ENCODE results near the gene HOXA5. TPM values are rescaled to one million over a fixed set of nuclear protein-coding genes. Genes with fewer than 3 reads are reported as not detected.

HOXA5 gene
- polyA plus RNA-seq, 4 donors: 70.8 to 87.5 (median 80.9) TPM

DNA sequence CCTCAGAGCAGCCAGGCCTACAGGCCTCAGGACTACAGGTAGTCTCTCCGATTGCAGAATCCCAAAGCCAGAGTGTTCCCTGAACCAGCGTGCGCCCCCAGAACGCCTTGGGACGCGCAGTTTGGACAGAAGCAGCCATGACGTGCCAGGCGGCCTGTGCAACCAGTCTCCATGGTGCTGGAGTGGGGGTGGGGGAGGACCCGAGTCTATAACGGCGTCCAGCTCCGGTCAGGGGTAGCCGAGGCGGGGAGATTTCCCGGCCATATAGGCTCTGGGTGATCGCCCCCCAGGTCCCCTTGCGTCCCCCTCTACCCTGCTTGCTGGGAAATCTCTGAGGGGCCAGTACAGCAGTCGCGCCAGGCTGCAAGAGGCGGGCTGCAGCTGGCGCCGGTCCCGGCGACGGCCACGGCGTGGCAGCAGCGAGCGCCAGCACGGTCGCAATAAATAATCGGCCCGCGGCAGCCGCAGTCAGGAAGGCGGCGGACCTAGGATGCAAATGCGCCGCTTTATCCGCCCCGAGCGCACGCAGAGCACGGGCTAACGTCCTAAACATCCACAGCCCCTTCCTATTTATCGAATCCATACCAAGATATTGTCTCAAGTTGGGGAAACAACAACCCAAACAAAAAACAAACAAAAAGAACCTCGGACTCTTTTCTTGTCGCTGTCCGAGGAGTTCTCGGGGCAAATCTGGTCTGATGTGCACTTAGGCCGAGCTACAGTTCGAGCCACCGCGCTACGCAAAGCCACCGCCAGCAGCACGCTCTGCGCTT, 7.3 kb upstream of the HOXA5 start:
- DNase-seq (ENCODE audit: low read depth in 4 of 4, low spot score in 2 of 4): no peak

DNA sequence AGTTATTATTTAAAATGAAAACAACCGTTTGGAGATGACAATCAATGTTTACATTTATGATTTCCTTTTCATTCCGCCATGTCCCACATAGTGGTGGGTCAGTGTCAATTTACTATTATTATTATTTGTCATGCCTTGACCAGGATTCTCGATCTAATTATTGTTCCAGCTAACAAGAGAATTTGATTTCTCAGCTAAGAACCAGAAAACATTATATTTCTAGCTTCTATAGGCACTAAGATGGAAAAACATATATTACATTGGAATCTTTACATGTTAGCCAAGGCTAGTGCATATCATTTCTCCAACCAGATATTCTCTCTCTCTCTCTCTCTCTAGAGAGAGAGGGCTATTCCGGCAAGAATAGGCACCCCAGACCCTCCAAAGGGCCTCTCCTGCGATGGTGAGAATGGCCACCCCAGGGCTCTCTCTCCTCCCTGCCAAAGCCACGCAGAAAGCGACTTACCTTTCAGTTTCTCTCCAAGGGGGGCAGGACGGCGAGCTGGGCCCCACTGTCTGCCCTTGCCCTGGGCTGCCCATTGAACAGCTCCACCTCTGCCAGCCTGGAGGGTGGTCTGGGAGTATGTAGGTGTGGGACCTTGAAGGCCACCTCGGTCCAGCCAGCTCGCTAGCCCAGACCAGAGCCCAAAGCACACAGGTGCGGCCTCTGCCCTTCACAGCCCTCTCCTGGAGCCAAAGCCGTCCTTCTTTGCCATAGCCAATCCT, 6.5 kb upstream of the HOXA5 start:
- no peak for DNase-seq (ENCODE audit: low read depth in 4 of 4, low spot score in 2 of 4)

DNA sequence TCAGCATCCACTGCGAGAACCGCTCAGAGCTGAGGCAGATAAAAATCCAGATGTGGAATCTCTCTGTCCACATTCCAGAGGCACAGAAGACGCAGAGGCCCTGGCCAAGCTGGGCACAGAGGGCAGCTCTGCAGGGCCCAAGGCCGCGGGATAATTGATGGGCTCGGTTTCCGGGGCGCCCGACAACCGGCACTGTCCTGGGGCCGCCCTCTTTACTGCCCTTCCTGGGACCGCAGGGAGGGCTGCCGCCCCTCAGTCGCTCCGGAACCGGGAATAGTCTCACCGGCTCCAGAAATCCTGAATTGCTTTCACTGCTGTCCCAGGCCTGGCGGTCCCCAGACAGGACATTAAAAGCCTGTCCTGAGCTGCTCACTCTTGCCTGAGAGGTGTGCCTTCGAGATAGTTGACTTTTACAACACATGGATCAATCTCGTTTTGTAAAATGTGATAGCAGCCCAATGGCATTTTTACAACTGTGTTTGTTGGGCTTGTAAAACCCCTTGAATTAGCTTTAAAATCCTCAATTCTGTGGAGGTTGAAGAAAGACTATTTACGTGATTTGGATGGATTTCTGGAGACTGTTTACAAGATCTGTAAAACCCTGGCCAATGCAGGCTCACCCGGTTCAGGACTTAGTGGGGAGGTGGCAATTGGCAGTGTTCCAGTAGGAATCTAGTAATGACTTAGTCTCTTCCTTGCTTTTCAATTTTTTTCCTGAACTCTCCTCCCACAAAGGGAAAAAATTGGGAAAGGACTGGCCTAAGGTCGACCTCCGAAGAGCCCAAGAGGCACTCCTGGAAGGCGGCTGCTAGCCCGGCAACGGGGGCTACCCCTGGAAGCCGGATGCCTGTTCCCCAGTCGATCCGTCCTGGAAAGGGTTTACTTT, 5.5 kb upstream of the HOXA5 start:
- DNase-seq (ENCODE audit: low read depth in 4 of 4, low spot score in 2 of 4): no peak

DNA sequence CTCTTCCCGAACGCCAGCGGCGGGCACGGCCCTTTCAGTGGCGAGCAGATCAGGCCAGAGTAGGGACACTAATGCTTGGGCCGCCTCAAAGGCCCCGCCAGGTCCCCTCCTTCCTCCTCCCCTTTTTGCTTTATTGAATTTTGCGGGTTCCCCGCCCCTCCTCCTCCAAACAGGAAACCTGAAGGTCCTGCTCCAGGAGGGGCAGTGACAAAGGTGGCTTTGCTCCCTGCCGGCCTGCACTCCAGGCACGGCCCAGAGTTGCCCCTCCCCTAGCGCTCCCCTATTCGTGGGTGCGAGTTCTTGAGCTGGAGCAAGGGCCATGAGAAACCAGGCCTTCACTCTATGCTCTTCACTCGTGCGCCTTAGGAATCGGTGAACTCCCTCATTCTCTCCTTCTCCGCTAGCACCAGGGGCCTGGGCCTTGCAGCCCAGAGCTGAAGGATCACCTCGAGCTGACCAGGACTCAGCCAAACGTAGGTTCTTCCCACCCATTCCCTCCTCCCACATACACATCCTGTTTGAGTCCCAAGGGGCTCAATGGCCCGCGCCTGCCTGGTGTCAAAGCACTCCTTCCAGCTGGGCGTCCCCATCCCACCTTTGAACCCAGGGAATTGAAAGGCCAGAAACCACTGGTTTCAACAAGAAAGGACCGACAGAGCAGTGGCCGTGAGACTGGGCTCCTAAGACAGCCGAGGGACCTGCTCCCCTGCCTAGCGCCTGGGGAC, 4.7 kb upstream of the HOXA5 start:
- no peak for DNase-seq (ENCODE audit: low read depth in 4 of 4, low spot score in 2 of 4)

DNA sequence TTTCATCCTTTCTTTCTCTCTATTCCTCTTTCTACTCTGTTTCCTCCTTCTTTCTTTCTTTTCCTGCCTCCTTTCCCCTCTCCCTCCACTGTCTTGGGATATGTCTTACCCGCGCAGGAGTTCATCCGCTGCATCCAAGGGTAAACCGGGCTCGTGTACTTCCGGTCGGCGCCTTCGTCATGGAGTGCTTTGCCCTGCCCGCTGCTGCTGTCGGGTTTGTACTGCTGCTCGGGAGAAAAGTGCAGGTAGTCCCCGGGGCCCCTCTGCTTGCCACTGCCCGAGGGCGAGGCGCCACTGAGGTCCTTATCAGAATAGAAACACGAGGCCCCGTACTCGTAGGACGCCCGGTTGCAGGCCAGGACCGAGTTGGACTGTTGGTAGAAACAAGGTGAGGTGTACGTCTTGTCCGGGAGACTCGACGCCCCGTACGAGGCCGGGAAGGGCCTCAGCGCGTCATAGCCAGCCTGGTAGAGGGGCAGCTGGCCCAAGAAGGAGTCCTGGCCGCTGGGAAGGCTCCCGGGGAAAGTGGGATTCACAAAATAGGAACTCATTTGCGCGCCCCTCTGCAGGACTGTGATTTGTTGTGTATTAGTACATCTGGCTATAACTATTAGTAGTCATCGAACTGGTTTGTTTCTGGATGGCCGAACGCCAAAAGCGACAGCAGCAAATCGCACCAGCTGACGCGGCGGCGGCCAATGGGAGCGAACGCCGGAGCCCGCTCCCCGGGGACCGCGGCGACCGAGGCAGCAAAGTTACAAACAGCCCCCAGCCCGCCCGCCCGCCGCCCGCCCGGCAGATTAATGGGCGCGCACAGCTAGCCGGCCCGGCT, 3.9 kb upstream of the HOXA5 start, which contains the start of gene HOXA6:
Gene HOXA6 (minus strand): TSS at position 576 of the 832 bp plus-strand sequence. CDS start 25 bp downstream, at position 551.
- no peak for DNase-seq (ENCODE audit: low read depth in 4 of 4, low spot score in 2 of 4)

DNA sequence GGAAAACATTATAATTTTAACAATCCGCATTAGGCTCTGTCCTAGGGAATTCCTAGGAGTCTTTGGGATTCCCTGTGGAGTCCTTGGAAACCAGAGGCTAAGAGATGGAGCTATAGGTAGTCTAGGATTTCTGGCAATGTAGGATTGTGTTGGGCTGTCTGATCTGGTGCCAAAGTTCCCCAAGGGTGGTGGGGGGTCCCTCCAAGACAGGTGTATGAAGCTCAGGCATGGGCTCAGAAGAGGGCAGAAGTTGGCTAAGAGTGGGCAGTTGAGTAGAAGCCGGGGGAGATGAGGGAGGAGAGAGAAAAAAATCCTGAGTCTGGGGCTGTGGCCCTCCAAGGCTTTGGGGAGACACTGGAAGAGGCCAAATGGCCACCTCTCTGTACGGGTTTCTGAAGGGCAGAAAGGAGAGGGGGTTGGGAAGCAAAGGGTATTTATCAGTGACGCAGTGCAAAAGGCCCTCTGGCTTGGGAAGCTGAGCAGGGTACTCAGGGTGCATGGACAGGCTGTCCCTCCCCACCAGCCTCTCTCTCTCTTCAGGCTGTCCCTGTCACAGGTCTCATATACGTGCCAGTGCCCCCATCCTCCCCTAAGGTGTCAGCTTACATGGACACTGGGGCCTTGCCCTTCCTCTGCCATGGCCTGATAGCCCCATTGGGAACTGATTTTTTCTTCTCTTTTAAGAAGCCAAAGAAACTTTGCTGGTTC, 3.2 kb upstream of the HOXA5 start:
- DNase-seq (ENCODE audit: low read depth in 4 of 4, low spot score in 2 of 4): no peak

DNA sequence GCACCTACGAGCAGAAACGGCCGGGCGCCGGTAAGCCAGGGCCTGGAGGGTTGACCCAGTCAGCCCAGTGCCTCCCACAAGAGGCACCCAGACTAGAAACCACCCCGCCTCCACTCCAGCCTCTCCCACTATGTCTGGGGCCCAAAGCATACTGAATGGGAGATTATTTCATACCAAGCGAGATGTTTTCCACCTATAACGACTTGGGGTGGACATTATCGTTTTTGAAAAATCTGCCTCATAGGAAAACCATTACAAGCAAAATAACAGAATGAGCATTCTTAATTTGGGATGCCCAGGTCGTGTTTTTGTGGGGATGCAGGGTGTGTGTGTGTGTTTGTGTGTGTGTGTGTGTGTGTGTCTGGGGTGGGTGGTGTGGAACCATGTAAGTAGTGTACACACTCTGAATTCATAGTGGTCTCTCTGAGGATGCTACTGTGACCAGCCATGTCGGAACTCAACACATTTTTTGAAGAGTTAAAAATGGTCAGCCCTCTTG, 2.5 kb upstream of the HOXA5 start:
- DNase-seq (ENCODE audit: low read depth in 4 of 4, low spot score in 2 of 4): no peak

DNA sequence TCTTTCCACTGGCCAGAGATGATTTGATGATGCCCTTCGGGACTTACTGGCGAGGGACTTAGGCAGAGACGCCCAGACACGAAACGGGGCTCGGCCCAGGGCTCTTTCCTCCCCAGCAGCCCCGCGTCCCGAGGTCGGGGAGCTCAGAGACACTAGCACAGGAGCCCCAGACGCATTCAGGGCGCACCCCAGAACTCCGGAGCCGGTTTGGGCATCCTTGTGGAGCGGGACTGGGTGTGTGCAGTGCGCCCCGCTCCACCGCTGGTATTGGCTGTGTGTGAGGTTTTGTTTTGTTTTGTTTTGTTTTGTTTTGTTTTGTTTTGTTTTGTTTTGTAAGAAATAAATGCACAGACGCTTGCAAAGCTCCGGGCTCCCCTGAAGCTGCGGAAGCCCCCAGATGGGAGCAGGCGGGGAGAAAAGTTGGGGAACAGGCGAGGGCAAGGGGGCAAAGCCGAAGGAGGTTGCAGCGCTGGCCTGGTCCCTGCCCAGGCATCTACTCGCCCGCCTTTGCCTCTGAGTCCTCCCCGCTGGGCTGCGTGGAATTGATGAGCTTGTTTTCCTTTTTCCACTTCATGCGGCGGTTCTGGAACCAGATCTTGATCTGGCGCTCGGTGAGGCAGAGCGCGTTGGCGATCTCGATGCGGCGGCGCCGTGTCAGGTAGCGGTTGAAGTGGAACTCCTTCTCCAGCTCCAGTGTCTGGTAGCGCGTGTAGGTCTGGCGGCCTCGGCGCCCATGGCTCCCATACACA, 1.9 kb upstream of the HOXA5 start:
- no peak for DNase-seq (ENCODE audit: low read depth in 4 of 4, low spot score in 2 of 4)

DNA sequence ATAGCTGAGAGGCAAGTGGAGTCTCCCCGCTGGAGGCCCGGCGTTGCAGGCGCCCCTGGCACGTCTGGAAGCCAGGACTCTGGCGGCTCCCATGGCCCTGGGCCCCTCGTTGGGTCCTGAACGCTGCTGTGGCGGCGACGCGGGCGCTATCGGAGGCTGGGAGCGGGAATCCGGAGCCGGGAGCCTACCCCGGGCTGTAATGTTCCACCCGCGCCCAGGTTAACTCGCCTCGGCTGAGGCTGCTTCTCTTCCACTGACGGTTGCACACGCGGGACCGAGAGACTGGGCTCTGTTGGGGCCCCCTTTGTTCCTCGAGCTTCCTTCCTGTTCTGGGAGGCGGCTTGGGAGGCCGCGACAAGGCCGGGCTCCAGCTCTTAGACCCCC, 1.3 kb upstream of the HOXA5 start:
- DNase-seq (ENCODE audit: low read depth in 4 of 4, low spot score in 2 of 4): no peak

DNA sequence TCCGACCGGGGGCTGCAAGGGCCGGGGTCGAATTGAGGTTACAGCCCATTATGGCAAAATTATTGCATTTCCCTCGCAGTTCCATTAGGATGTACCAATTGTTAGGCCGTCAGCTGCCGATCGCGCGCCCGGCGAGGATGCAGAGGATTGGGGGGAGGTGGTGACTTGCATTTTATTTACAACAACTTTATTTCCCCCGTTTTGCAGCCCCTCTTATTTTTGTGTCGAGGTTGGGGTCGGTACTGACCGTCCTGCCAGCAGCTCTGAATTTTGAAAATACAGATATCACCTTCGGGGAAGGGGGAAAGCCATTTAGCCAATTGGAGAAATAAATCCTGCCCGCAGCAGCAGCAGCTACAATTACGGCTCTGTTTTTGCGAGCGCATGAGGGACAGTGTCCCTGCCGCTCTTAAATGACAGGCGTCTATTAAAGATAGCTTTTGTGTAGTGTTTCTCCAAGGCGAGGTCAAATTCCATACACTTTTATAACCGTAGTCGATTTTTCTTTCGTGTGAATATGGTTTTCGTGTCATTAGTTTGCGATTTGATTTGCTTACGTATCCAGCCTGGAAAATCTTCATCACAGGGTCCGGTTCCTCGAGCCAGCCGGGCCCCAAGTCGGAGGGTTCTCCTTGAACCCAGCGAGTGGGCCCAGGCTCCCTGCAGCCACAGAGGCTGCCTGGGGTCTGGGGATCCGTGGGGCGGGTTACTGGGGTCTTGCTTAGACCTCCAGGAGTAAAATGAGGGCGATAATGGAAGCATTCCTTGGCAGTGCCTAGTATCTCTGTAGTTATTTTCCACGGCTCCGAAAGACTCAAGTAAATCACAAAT, 684 bp upstream of the HOXA5 start:
- DNase-seq (ENCODE audit: low read depth in 4 of 4, low spot score in 2 of 4): no peak

DNA sequence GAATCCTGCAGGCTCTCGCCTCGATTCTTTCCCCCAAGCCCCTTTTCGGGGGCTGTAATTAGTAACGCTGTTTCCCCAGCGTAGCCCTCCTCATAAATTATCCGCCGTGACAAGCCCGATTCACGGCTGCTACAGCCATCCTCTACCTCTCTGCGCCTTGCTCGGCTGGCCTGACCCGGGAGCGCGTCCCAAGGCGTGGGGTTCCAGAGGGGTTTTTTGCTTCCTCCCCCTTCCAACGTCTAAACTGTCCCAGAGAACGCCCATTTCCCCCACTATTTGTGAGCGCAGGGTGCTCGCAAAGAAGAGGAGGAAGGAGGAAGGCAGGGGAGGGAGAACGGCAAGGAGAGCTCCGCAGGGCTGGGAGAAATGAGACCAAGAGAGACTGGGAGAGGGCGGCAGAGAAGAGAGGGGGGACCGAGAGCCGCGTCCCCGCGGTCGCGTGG, 880 bp downstream of the HOXA5 start:
- DNase-seq (ENCODE audit: low read depth in 4 of 4, low spot score in 2 of 4): no peak

DNA sequence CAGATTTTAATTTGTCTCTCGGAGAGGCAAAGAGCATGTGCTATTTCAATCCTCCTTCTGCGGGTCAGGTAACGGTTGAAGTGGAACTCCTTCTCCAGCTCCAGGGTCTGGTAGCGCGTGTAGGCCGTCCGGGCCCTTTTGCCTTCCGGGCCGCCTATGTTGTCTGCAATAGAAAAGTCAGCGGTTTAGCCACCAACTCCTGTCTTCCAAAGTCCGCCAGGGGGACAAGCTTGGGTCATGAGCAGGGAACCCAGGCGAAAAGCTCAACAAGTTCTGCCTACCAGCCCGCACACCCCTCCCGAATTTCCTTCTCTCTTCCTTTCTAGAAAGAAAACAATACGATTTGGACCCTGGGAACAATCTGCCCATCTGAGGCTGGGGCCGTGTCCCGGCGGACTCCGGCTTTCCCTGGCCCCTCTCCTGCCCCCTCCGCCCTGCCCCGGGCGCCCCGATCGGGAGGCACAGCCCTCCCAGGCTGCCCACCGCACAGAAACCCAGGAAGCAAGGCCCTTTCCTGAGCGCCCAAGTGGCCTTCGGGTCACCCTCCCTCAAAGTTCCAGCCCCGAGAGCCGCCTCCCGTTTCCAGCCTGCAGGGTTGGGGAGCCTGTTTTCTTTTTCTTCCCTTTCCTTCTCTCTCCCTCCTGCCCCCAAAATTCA, 1.4 kb downstream of the HOXA5 start:
- no peak for DNase-seq (ENCODE audit: low read depth in 4 of 4, low spot score in 2 of 4)

DNA sequence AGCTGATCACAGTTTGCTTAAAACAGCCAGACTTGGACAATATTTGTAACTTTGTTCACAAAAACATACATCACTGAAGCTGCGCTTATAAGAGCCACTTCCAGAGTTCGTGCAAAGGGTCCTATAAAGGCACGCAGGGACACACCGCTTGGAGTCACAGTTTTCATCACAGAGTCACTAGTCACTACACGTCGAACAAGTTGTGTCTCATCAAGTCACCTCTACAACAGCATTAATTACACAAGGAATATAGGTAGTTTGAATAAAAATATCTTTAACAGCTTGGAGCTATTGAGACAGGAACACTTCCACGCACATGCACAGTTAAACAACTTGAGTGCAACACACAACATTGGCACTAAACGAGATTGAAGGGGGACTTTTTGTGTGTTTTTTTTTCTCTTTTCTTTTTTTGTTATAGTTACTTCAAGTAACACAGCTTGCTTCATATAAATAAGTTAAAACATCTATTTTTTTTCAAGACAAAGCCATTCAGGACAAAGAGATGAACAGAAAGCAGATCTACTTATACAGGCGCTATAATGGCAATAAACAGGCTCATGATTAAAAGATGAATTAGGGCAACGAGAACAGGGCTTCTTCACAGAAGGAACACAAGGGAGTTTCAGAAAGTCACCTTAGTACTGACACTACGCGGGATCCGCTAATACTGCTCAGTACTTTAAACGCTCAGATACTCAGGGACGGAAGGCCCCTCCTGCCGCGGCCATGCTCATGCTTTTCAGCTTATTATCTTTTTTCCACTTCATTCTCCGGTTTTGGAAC, 2.2 kb downstream of the HOXA5 start:
- no peak for DNase-seq (ENCODE audit: low read depth in 4 of 4, low spot score in 2 of 4)

DNA sequence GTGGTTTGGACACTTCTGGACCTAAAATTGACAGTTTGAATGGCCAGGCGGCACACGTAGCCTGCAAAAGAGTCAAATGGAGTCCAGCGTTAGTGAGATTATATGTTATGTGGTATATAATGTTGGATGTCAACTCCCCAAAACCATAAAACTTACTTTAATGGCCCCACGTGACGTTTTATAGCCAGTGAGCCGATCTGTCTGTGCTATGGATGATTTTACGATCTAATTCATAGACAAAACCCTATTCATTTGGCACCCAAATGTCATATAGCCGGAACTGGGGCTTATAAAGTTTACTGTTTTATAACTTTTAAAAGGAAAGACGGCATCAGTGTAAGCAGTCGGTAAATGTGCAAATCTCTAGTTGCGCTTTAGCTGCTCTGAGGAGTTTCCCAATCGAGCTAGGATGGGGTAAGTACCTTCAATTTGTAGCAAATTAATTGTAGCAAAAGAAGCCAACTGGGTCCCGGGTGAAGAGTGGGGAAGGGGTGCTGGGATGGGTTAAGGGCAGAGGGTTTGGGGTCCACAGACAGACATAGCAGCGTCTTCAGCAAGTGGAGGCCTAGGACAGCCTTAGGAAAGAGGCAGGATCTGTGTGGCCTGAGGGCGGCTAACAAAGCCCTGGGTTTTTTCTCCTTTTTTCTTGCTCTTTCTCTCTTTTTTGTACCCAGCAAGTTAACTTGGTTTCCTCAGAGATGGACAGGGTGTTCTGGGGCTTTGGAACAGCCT, 3.2 kb downstream of the HOXA5 start:
- no peak for DNase-seq (ENCODE audit: low read depth in 4 of 4, low spot score in 2 of 4)

All from left renal cortex interstitium (tissue), 4 donors.